SK-N-MC (cell line): Measurements from ENCODE around the gene OCRL.

ENCODE experiments used
- EZH2 ChIP-seq: fragments of 200-600 bp; sonication (generic); IDR thresholded peaks from one replicate; pipeline ENCODE4 v1.6.1; 2017; ENCODE audit warnings: antibody characterized with exemption
- POLR2AphosphoS5 ChIP-seq: IDR thresholded peaks from 2 replicates; pipeline ENCODE4 v1.6.1; 2012; ENCODE audit warnings: mild to moderate bottlenecking, low read depth, low read length, borderline replicate concordance

GRCh38 chrX:129622757-129623301 is 82.8 kb downstream of the OCRL start:
- TF ChIP-seq POLR2AphosphoS5 (peak; percentile 32; the same call in 1 of the 2 replicates), EZH2 (no peak)
